Loucy (cell line): ENCODE measurements around the gene ITLN1.

ENCODE experiments used
- H2AFZ ChIP-seq: fragments of 200-600 bp; sonication (generic); 2 replicates; pipeline ENCODE4 v1.6.0; 2016; ENCODE audit warnings: antibody characterized with exemption, mild to moderate bottlenecking, low read length, moderate library complexity
- H3F3A ChIP-seq: fragments of 200-600 bp; 2 replicates; pipeline ENCODE4 v1.6.0; 2016; ENCODE audit warnings: antibody characterized with exemption, low read depth, mild to moderate bottlenecking
- H3K27me3 ChIP-seq: fragments of 200-600 bp; sonication (generic); 2 replicates; pipeline ENCODE4 v1.6.1; 2014; ENCODE audit warnings: low read length, mild to moderate bottlenecking; ENCODE audit not compliant: insufficient read depth, poor library complexity, severe bottlenecking
- H3K36me3 ChIP-seq: fragments of 200-600 bp; sonication (generic); 2 replicates; pipeline ENCODE4 v1.6.1; 2016; ENCODE audit warnings: low read length; ENCODE audit not compliant: insufficient read depth
- H3K4me1 ChIP-seq: fragments of 200-600 bp; sonication (generic); 2 replicates; pipeline ENCODE4 v1.5.1; 2014; ENCODE audit warnings: low read length, mild to moderate bottlenecking; ENCODE audit not compliant: insufficient read depth, poor library complexity, severe bottlenecking
- H3K4me2 ChIP-seq: fragments of 200-600 bp; sonication (generic); 2 replicates; pipeline ENCODE4 v1.6.0; 2014; ENCODE audit warnings: antibody characterized with exemption, low read length, low read depth, mild to moderate bottlenecking; ENCODE audit not compliant: poor library complexity, severe bottlenecking
- H3K4me3 ChIP-seq: fragments of 200-600 bp; sonication (generic); 2 replicates; pipeline ENCODE4 v1.5.1; 2014; ENCODE audit warnings: low read length, mild to moderate bottlenecking, mixed read lengths; ENCODE audit not compliant: poor library complexity, severe bottlenecking
- H3K79me2 ChIP-seq: fragments of 200-600 bp; sonication (generic); 2 replicates; pipeline ENCODE4 v1.6.1; 2014; ENCODE audit warnings: low read length; ENCODE audit not compliant: insufficient read depth
- H3K9ac ChIP-seq: fragments of 200-600 bp; sonication (generic); 2 replicates; pipeline ENCODE4 v1.6.0; 2014; ENCODE audit warnings: mild to moderate bottlenecking, low read depth, low read length, moderate library complexity; ENCODE audit not compliant: poor library complexity, severe bottlenecking
- H3K9me2 ChIP-seq: fragments of 200-600 bp; sonication (generic); replicated peaks from 2 replicates; pipeline ENCODE4 v1.6.1; 2016; ENCODE audit warnings: low read depth, low read length, mixed read lengths
- H3K9me3 ChIP-seq: fragments of 200-600 bp; sonication (generic); 2 replicates; pipeline ENCODE4 v1.6.1; 2014; ENCODE audit warnings: mild to moderate bottlenecking, antibody characterized with exemption, low read length, low read depth; ENCODE audit not compliant: insufficient read depth
- H4K20me1 ChIP-seq: fragments of 200-600 bp; sonication (generic); 2 replicates; pipeline ENCODE4 v1.6.0; 2014; ENCODE audit warnings: antibody characterized with exemption, low read length, mild to moderate bottlenecking; ENCODE audit not compliant: insufficient read depth, poor library complexity, severe bottlenecking
- CTCF ChIP-seq: fragments of 200-600 bp; sonication (generic); conservative IDR thresholded peaks from 2 replicates; pipeline ENCODE4 v1.5.1; 2014; ENCODE audit warnings: mild to moderate bottlenecking, antibody characterized with exemption, low read length
- EZH2phosphoT487 ChIP-seq: fragments of 200-600 bp; IDR thresholded peaks from 2 replicates; pipeline ENCODE4 v1.6.1; 2018; ENCODE audit warnings: antibody characterized with exemption, mild to moderate bottlenecking, moderate library complexity, borderline replicate concordance

Gene ITLN1

GRCh38 chr1:160835751-160836150 lies 49.2 kb downstream of the ITLN1 start:
- Histone ChIP-seq H4K20me1 (no peaks in the 10 kb centered on the region), H3K27me3 (no peaks in the 10 kb centered on the region), H3K9me3 (no peaks in the 10 kb centered on the region), H3K79me2 (peaks cover 28% of the 10 kb centered on the region), H3F3A (peaks cover 17% of the 10 kb centered on the region), H3K9ac (peak overlapping the region; percentile 70), H3K9me2 (no peaks in the 10 kb centered on the region), H3K4me1 (peaks cover 46% of the 10 kb centered on the region), H3K36me3 (peaks cover 82% of the 10 kb centered on the region; the same call in 1 of the 2 replicates), H3K4me2 (no peak overlapping the region), H3K4me3 (no peak overlapping the region), H2AFZ (no peak overlapping the region)
- TF ChIP-seq CTCF (no peak), EZH2phosphoT487 (no peak)

- Histone ChIP-seq H3K4me2 (no peak overlapping the region), H3K4me3 (no peak overlapping the region), H3K4me1 (peaks cover 46% of the 10 kb centered on the region), H3K36me3 (peaks cover 84% of the 10 kb centered on the region; the same call in 1 of the 2 replicates), H3K79me2 (peaks cover 23% of the 10 kb centered on the region; the same call in 1 of the 2 replicates), H3K9ac (no peak overlapping the region), H3K27me3 (no peaks in the 10 kb centered on the region), H4K20me1 (no peaks in the 10 kb centered on the region), H3K9me2 (no peaks in the 10 kb centered on the region), H3F3A (peaks cover 17% of the 10 kb centered on the region), H2AFZ (no peak overlapping the region), H3K9me3 (no peaks in the 10 kb centered on the region)
- TF ChIP-seq CTCF: peak; percentile 96
- no peak for TF ChIP-seq EZH2phosphoT487
Observed at GRCh38 chr1:160834945-160835565, 49.9 kb downstream of the ITLN1 start.

GRCh38 chr1:160830321-160831153 lies 54.4 kb downstream of the ITLN1 start:
- Histone ChIP-seq H2AFZ (no peak overlapping the region), H3K36me3 (peaks cover 69% of the 10 kb centered on the region; the same call in 1 of the 2 replicates), H3K4me2 (no peak overlapping the region), H3K4me1 (peaks cover 5% of the 10 kb centered on the region), H3K9me2 (no peaks in the 10 kb centered on the region), H3K9me3 (no peaks in the 10 kb centered on the region), H4K20me1 (no peaks in the 10 kb centered on the region), H3K9ac (no peak overlapping the region), H3K4me3 (no peak overlapping the region), H3F3A (no peaks in the 10 kb centered on the region), H3K27me3 (no peaks in the 10 kb centered on the region), H3K79me2 (peaks cover under 1% of the 10 kb centered on the region; the same call in 1 of the 2 replicates)
- peak; percentile 83 for TF ChIP-seq CTCF
- TF ChIP-seq EZH2phosphoT487: no peak
